Measurements from ENCODE around the gene LRRC46. TPM values are rescaled to one million over a fixed set of nuclear protein-coding genes. Genes with fewer than 3 reads are reported as not detected.

The LRRC46 gene
- total and polyA plus RNA-seq, 2 of the 13 experiments (the other 11 are each of a cell fraction or from before 2014, with no cell fraction given): 0.09 TPM

DNA sequence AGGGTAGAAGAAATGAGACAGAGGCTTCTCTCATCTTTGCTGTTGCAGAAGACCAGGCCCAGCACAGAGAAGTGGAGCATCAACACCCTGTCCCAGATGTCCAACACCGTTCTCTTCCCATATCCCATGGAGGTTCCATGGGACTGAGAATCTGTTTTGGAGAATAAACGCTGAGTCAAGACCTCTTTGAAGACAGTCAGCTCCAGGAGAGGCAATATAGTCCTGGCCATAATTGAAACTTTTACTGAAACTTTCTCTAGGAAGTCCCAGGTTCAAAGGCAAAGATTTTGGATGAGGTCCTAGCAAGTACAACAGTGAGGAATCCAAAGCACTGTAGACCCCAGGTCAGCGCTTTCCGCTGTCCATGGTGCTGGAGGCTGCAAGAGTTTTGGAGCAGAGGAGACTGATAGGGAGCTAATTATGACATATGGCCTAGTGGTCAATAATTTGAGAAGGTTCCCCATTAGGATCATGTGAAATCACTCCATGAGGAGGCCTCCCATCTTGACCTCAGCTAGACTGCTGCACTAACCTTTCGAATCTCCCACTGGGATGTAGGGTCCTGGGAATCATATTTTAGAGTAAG is 45.8 kb upstream of the LRRC46 start (continued):
- no peak for TF ChIP-seq ZFX (CRISPR knock-in tag; IDR thresholded peaks at IDR 0.05; ENCODE audit: low read depth)
- TF ChIP-seq ZNF124 (CRISPR knock-in tag; IDR thresholded peaks at IDR 0.05): 0 out of 2 replicates have a peak, but pooled peaks have one; percentile 59
- TF ChIP-seq TEAD2 (CRISPR knock-in tag; IDR thresholded peaks at IDR 0.05): peak; percentile 62; the same call in 1 of the 2 replicates
- TF ChIP-seq KMT2B (CRISPR knock-in tag; IDR thresholded peaks at IDR 0.05): peak; percentile 46; the same call in 1 of the 2 replicates
- TF ChIP-seq MIXL1 (CRISPR knock-in tag; IDR thresholded peaks at IDR 0.05): peak; percentile 81
- TF ChIP-seq ZNF20 (CRISPR knock-in tag; IDR thresholded peaks at IDR 0.05): 0 out of 2 replicates have a peak, but pooled peaks have one; percentile 52
- no peak for TF ChIP-seq ZNF484 (CRISPR knock-in tag; IDR thresholded peaks at IDR 0.05; ENCODE audit: borderline replicate concordance, low read depth)
- TF ChIP-seq, protein P1, sequence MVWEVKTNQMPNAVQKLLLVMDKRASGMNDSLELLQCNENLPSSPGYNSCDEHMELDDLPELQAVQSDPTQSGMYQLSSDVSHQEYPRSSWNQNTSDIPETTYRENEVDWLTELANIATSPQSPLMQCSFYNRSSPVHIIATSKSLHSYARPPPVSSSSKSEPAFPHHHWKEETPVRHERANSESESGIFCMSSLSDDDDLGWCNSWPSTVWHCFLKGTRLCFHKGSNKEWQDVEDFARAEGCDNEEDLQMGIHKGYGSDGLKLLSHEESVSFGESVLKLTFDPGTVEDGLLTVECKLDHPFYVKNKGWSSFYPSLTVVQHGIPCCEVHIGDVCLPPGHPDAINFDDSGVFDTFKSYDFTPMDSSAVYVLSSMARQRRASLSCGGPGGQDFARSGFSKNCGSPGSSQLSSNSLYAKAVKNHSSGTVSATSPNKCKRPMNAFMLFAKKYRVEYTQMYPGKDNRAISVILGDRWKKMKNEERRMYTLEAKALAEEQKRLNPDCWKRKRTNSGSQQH (CRISPR knock-in tag; IDR thresholded peaks at IDR 0.05; ENCODE audit: low read depth): no peak
- no peak for TF ChIP-seq ISL2 (CRISPR knock-in tag; IDR thresholded peaks at IDR 0.05)
- TF ChIP-seq PCBP2 (optimal IDR thresholded peaks at IDR 0.05; ENCODE audit: low read depth, low read length, poor library complexity, severe bottlenecking): no peak
- TF ChIP-seq, protein P2, sequence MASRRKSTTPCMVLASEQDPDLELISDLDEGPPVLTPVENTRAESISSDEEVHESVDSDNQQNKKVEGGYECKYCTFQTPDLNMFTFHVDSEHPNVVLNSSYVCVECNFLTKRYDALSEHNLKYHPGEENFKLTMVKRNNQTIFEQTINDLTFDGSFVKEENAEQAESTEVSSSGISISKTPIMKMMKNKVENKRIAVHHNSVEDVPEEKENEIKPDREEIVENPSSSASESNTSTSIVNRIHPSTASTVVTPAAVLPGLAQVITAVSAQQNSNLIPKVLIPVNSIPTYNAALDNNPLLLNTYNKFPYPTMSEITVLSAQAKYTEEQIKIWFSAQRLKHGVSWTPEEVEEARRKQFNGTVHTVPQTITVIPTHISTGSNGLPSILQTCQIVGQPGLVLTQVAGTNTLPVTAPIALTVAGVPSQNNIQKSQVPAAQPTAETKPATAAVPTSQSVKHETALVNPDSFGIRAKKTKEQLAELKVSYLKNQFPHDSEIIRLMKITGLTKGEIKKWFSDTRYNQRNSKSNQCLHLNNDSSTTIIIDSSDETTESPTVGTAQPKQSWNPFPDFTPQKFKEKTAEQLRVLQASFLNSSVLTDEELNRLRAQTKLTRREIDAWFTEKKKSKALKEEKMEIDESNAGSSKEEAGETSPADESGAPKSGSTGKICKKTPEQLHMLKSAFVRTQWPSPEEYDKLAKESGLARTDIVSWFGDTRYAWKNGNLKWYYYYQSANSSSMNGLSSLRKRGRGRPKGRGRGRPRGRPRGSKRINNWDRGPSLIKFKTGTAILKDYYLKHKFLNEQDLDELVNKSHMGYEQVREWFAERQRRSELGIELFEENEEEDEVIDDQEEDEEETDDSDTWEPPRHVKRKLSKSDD (CRISPR knock-in tag; IDR thresholded peaks at IDR 0.05; ENCODE audit: low read depth): no peak
- TF ChIP-seq, protein P3, sequence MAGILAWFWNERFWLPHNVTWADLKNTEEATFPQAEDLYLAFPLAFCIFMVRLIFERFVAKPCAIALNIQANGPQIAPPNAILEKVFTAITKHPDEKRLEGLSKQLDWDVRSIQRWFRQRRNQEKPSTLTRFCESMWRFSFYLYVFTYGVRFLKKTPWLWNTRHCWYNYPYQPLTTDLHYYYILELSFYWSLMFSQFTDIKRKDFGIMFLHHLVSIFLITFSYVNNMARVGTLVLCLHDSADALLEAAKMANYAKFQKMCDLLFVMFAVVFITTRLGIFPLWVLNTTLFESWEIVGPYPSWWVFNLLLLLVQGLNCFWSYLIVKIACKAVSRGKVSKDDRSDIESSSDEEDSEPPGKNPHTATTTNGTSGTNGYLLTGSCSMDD (CRISPR knock-in tag; IDR thresholded peaks at IDR 0.05): no peak
- TF ChIP-seq ZNF263 (CRISPR knock-in tag; IDR thresholded peaks at IDR 0.05): no peak
- TF ChIP-seq, protein P4, sequence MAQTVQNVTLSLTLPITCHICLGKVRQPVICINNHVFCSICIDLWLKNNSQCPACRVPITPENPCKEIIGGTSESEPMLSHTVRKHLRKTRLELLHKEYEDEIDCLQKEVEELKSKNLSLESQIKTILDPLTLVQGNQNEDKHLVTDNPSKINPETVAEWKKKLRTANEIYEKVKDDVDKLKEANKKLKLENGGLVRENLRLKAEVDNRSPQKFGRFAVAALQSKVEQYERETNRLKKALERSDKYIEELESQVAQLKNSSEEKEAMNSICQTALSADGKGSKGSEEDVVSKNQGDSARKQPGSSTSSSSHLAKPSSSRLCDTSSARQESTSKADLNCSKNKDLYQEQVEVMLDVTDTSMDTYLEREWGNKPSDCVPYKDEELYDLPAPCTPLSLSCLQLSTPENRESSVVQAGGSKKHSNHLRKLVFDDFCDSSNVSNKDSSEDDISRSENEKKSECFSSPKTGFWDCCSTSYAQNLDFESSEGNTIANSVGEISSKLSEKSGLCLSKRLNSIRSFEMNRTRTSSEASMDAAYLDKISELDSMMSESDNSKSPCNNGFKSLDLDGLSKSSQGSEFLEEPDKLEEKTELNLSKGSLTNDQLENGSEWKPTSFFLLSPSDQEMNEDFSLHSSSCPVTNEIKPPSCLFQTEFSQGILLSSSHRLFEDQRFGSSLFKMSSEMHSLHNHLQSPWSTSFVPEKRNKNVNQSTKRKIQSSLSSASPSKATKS (CRISPR knock-in tag; IDR thresholded peaks at IDR 0.05): no peak
- no peak for TF ChIP-seq MTA3 (CRISPR knock-in tag; IDR thresholded peaks at IDR 0.05)
- TF ChIP-seq, protein P5, sequence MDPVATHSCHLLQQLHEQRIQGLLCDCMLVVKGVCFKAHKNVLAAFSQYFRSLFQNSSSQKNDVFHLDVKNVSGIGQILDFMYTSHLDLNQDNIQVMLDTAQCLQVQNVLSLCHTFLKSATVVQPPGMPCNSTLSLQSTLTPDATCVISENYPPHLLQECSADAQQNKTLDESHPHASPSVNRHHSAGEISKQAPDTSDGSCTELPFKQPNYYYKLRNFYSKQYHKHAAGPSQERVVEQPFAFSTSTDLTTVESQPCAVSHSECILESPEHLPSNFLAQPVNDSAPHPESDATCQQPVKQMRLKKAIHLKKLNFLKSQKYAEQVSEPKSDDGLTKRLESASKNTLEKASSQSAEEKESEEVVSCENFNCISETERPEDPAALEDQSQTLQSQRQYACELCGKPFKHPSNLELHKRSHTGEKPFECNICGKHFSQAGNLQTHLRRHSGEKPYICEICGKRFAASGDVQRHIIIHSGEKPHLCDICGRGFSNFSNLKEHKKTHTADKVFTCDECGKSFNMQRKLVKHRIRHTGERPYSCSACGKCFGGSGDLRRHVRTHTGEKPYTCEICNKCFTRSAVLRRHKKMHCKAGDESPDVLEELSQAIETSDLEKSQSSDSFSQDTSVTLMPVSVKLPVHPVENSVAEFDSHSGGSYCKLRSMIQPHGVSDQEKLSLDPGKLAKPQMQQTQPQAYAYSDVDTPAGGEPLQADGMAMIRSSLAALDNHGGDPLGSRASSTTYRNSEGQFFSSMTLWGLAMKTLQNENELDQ (CRISPR knock-in tag; IDR thresholded peaks at IDR 0.05; ENCODE audit: borderline replicate concordance): peak; percentile 94; the same call in 1 of the 2 replicates
- TF ChIP-seq ZNF180 (CRISPR knock-in tag; IDR thresholded peaks at IDR 0.05; ENCODE audit: borderline replicate concordance, low read depth): no peak
- no peak for TF ChIP-seq FOXJ3 (CRISPR knock-in tag; IDR thresholded peaks at IDR 0.05; ENCODE audit: borderline replicate concordance)
- no peak for TF ChIP-seq ZNF496 (CRISPR knock-in tag; IDR thresholded peaks at IDR 0.05; ENCODE audit: insufficient replicate concordance)

Data from HepG2 (cell line).